Lower lobe of right lung (tissue), 2 donors: ENCODE measurements around the gene TMEM240. TPM values are rescaled to one million over a fixed set of nuclear protein-coding genes. Genes with fewer than 3 reads are reported as not detected.
"Not testable (repeated sequence)": the region's sequence is repeated elsewhere in the genome, so short reads cannot be mapped to it uniquely, and the experiment has no call there.

Source experiments
- ATAC-seq, 2 donors: fragments of 200-7000 bp; cut with Tn5 transposase; one replicate each; pipeline ENCODE4 v1.9.1; 2020 to 2022; ENCODE audit warnings: mild to moderate bottlenecking in 2 of 2, moderate library complexity in 2 of 2
- DNase-seq: peaks from one replicate; pipeline ENCODE4 v3.0.0-alpha.2; 2020
- H3K27ac ChIP-seq: fragments of 200-600 bp; one replicate; pipeline ENCODE4 v1.8.0; 2022
- H3K27me3 ChIP-seq: fragments of 200-600 bp; one replicate; pipeline ENCODE4 v1.8.0; 2022; ENCODE audit warnings: low read depth
- H3K36me3 ChIP-seq: fragments of 200-600 bp; one replicate; pipeline ENCODE4 v1.8.0; 2022; ENCODE audit warnings: mild to moderate bottlenecking
- H3K4me1 ChIP-seq: fragments of 200-600 bp; one replicate; pipeline ENCODE4 v1.8.0; 2022
- H3K4me3 ChIP-seq: fragments of 200-600 bp; one replicate; pipeline ENCODE4 v1.8.0; 2022; ENCODE audit warnings: mild to moderate bottlenecking
- H3K9me3 ChIP-seq: fragments of 200-600 bp; one replicate; pipeline ENCODE4 v1.8.0; 2022
- CTCF ChIP-seq: fragments of 200-600 bp; IDR thresholded peaks from one replicate; pipeline ENCODE4 v1.8.0; 2022; ENCODE audit warnings: antibody characterized with exemption, mild to moderate bottlenecking
- intact Hi-C: fragments of 100-400 bp; cut with DNase I; formaldehyde crosslinking; loops from one replicate; pipeline ENCODE4 v1.11.0; 2022
- total RNA-seq: library from RNA; stranded (reverse); fragmentation: NEBNext Ultra II Directional; extraction: Animal tissue kit (Norgen Biotek cat#: 25700); gene quantifications from one replicate; pipeline ENCODE4 v1.2.1, GENCODE V29; 2021
- donor health status: DM: no; HTN: yes; CAD: no; lungs with severe emphysema.

Gene TMEM240
- total RNA-seq, 1 donor from 2014 or later: 3.9 TPM

GRCh38 chr1:1521331-1521730 lies 19.1 kb downstream of the TMEM240 start:
- DNase-seq (no peak), ATAC-seq (no peak)
- H3K4me3 ChIP-seq: no peak overlapping the region
- no peak overlapping the region for H3K27ac ChIP-seq
- intact Hi-C loops: no loop called here
- H3K4me1 ChIP-seq: no peaks in the 10 kb centered on the region
- TF ChIP-seq CTCF: no peak
- H3K27me3 ChIP-seq: no peaks in the 10 kb centered on the region
- peaks cover 44% of the 10 kb centered on the region for H3K36me3 ChIP-seq
- no peaks in the 10 kb centered on the region for H3K9me3 ChIP-seq

GRCh38 chr1:1519805-1520505 lies 20.5 kb downstream of the TMEM240 start:
- intact Hi-C loops, H3K4me3 ChIP-seq, H3K27ac ChIP-seq, H3K4me1 ChIP-seq, H3K9me3 ChIP-seq, DNase-seq, H3K27me3 ChIP-seq: not testable (repeated sequence)
- H3K36me3 ChIP-seq: peaks cover 35% of the 10 kb centered on the region
- peak; percentile 4 to 8 for ATAC-seq

- H3K4me1 ChIP-seq, ATAC-seq, intact Hi-C loops, H3K27me3 ChIP-seq, H3K4me3 ChIP-seq, H3K9me3 ChIP-seq, H3K27ac ChIP-seq, DNase-seq: not testable (repeated sequence)
- H3K36me3 ChIP-seq: peaks cover 33% of the 10 kb centered on the region
Observed at GRCh38 chr1:1518621-1519007, 21.8 kb downstream of the TMEM240 start.

DNA sequence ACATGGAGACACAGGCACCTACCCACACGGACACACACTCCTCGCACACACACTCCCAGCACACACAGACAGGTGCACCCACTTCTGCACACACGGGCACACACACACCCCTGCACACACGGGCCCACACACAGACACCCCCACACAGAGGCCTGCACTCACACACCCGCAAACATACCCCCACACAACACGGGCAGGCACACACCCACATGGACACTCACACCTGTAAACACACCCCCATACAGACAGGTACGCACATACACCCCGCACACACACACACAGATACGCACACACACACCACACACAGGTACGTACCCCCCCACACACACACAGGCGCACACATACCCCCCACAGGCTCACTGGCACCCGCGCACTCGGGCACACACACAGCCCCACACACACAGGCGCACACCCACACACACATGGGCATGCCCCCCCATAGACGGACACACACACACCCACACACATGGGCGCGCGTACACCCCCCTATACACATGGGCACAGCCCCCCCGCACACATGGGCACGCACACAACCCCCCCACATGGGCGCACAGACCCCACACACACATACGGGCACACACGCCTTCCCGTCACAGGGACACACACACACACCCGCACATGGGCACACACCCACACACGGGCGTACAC lies 22.3 kb downstream of the TMEM240 start:
- no peak for TF ChIP-seq CTCF
- ATAC-seq (no peak), DNase-seq (no peak)
- intact Hi-C loops: no loop called here
- H3K9me3 ChIP-seq: no peaks in the 10 kb centered on the region
- no peak overlapping the region for H3K27ac ChIP-seq
- H3K27me3 ChIP-seq: no peaks in the 10 kb centered on the region
- H3K4me3 ChIP-seq: no peak overlapping the region
- H3K36me3 ChIP-seq: peaks cover 33% of the 10 kb centered on the region
- H3K4me1 ChIP-seq: no peaks in the 10 kb centered on the region

DNA sequence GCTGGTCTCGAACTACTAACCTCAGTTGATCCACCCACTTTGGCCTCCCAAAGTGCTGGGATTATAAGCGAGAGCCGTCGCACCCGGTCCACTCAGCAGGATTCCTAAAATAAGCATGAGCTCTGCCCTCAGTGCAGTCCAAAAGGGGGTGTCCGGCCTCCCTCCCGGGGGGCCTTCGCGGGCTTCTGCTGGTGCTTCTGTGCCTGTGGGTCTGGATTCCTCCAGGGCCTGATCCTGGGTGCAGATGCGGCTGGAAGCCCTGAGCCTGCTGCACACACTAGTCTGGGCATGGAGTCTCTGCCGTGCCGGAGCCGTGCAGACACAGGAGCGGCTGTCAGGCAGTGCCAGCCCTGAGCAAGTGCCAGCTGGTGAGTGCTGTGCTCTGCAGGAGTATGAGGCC lies 23.5 kb downstream of the TMEM240 start:
- H3K4me3 ChIP-seq, ATAC-seq, H3K27ac ChIP-seq, H3K9me3 ChIP-seq, DNase-seq, intact Hi-C loops, H3K27me3 ChIP-seq, H3K4me1 ChIP-seq: not testable (repeated sequence)
- peaks cover 31% of the 10 kb centered on the region for H3K36me3 ChIP-seq

DNA sequence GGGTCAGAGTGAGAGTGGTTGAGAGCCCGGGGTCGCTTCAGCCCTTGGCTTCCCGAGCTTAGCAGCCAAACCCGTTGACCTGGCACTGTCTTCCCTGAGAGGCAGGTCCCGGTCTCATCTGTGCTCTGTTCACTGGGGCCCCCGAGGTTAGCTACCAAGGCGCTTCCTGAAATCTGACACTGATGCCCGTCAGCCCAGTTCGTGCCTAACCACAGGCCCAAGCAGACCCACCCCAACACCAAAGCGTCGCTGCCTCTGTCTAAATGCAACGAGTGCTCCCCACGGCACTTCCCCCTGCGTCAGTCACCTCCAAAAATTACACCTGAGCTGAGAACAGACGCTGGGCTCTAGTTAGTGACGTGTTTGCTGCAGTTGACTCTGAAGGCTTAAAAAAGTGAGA lies 26.0 kb downstream of the TMEM240 start:
- intact Hi-C loops, H3K27me3 ChIP-seq, H3K27ac ChIP-seq, ATAC-seq, H3K9me3 ChIP-seq, H3K4me1 ChIP-seq, DNase-seq, H3K4me3 ChIP-seq: not testable (repeated sequence)
- peaks cover 12% of the 10 kb centered on the region for H3K36me3 ChIP-seq

- H3K4me1 ChIP-seq, H3K4me3 ChIP-seq, DNase-seq, H3K36me3 ChIP-seq, H3K9me3 ChIP-seq, ATAC-seq, H3K27me3 ChIP-seq, H3K27ac ChIP-seq, intact Hi-C loops: not testable (repeated sequence)
Observed at GRCh38 chr1:1513675-1514074, 26.7 kb downstream of the TMEM240 start.

DNA sequence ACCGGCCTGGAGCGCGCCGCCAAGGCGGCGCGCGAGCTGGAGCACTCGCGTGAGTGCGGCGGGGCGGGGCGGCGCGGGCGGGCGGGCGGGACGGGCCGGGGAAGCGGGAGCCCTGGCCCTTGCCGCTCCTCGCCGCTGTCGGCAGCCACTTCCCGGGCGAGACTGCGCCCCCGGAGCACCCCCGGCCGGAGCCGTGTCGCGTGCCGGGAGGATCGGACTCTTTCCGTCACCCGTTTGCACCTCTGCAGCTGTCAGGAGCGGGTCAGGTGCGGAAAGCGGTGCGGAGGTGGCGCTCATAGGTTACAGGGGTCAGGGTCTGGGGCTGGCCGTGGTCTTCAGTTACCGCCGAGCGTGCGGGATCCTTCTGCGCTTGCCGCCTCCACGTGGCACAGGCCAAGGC lies 28.0 kb downstream of the TMEM240 start:
- H3K4me1 ChIP-seq, H3K36me3 ChIP-seq, H3K27me3 ChIP-seq, intact Hi-C loops, DNase-seq, ATAC-seq, H3K9me3 ChIP-seq: not testable (repeated sequence)
- Histone ChIP-seq H3K27ac (peak overlapping the region; percentile 18), H3K4me3 (peak overlapping the region; percentile 97)
